Cardiac muscle cell (in vitro differentiated cells and primary cell): ENCODE data around the gene IL15RA. TPM values are rescaled to one million over a fixed set of nuclear protein-coding genes. Genes with fewer than 3 reads are reported as not detected.

Experiments
- DNase-seq, 2 donors: peaks; one replicate each; pipeline versions ENCODE4 v3.0.0 to v3.0.0-alpha.2; 2010 to 2017; ENCODE audit warnings: low read depth in 1 of 2, low spot score in 1 of 2
- H3K27ac ChIP-seq: fragments of 200-600 bp; sonication (generic); 2 replicates; pipeline ENCODE4 v1.5.1; 2016
- H3K27me3 ChIP-seq: fragments of 200-600 bp; sonication (generic); 2 replicates; pipeline ENCODE4 v1.6.0; 2016; ENCODE audit warnings: control low read depth
- H3K36me3 ChIP-seq: fragments of 200-600 bp; sonication (generic); 2 replicates; pipeline ENCODE4 v1.5.1; 2016; ENCODE audit warnings: control low read depth
- H3K4me1 ChIP-seq: fragments of 200-600 bp; sonication (generic); 2 replicates; pipeline ENCODE4 v1.8.1; 2017; ENCODE audit warnings: low read depth, mild to moderate bottlenecking, mixed run types
- H3K4me3 ChIP-seq: fragments of 200-600 bp; sonication (generic); 2 replicates; pipeline ENCODE4 v1.5.1; 2016; ENCODE audit warnings: mild to moderate bottlenecking
- H3K9me3 ChIP-seq: fragments of 200-600 bp; sonication (generic); 2 replicates; pipeline ENCODE4 v1.5.1; 2017; ENCODE audit warnings: low read depth, mild to moderate bottlenecking, control low read depth
- CTCF ChIP-seq: IDR thresholded peaks from 2 replicates; pipeline ENCODE4 v1.5.1; 2012; ENCODE audit warnings: low read depth, mild to moderate bottlenecking, low read length
- polyA plus RNA-seq: library from polyadenylated mRNA; unstranded; fragments of >200 nt; fragmentation: Nextera tagmentation; extraction: Ambion mirVana; gene quantifications from 2 replicates; pipeline ENCODE4 v1.2.1, GENCODE V29; 2016
- total RNA-seq: library from RNA; depleted of rRNA; stranded (reverse); fragments of >200 nt; gene quantifications from 2 replicates; pipeline ENCODE4 v1.2.3, GENCODE V29; 2016

IL15RA gene
- total and polyA plus RNA-seq, 2 experiments from 2014 or later, result 0.27 to 1.4 TPM

GRCh38 chr10:5973069-5973468, 4.3 kb downstream of the IL15RA start:
- Histone ChIP-seq H3K27me3 (peaks cover 41% of the 10 kb centered on the region), H3K4me3 (no peak overlapping the region), H3K4me1 (no peaks in the 10 kb centered on the region), H3K9me3 (no peaks in the 10 kb centered on the region), H3K36me3 (no peaks in the 10 kb centered on the region), H3K27ac (no peak overlapping the region)
- DNase-seq, result no peak
- TF ChIP-seq CTCF, result no peak

- H3K36me3 ChIP-seq, result no peaks in the 10 kb centered on the region
- H3K27me3 ChIP-seq, result peaks cover 29% of the 10 kb centered on the region
- TF ChIP-seq CTCF, result no peak
- no peaks in the 10 kb centered on the region for H3K9me3 ChIP-seq
- no peak overlapping the region for H3K4me3 ChIP-seq
- no peaks in the 10 kb centered on the region for H3K4me1 ChIP-seq
- peak in 1 of 2 donors; percentile 67 for DNase-seq
- H3K27ac ChIP-seq, result no peak overlapping the region
Observed at GRCh38 chr10:5971886-5972285, 5.5 kb downstream of the IL15RA start.

GRCh38 chr10:5971315-5971832, 6.0 kb downstream of the IL15RA start:
- DNase-seq, result peak in 1 of 2 donors; percentile 75
- no peak overlapping the region for H3K27ac ChIP-seq
- no peak overlapping the region for H3K4me3 ChIP-seq
- H3K9me3 ChIP-seq, result no peaks in the 10 kb centered on the region
- no peak for TF ChIP-seq CTCF
- peaks cover 24% of the 10 kb centered on the region for H3K27me3 ChIP-seq
- H3K36me3 ChIP-seq, result no peaks in the 10 kb centered on the region
- H3K4me1 ChIP-seq, result no peaks in the 10 kb centered on the region

GRCh38 chr10:5970527-5970926, 6.8 kb downstream of the IL15RA start:
- peaks cover 16% of the 10 kb centered on the region for H3K27me3 ChIP-seq
- TF ChIP-seq CTCF, result no peak
- H3K36me3 ChIP-seq, result no peaks in the 10 kb centered on the region
- no peak overlapping the region for H3K27ac ChIP-seq
- no peak overlapping the region for H3K4me3 ChIP-seq
- DNase-seq, result no peak
- H3K9me3 ChIP-seq, result no peaks in the 10 kb centered on the region
- H3K4me1 ChIP-seq, result no peaks in the 10 kb centered on the region

- Histone ChIP-seq H3K27me3 (peaks cover 11% of the 10 kb centered on the region), H3K36me3 (no peaks in the 10 kb centered on the region), H3K4me1 (no peaks in the 10 kb centered on the region), H3K27ac (no peak overlapping the region), H3K4me3 (no peak overlapping the region), H3K9me3 (no peaks in the 10 kb centered on the region)
- no peak for TF ChIP-seq CTCF
- DNase-seq, result no peak
Observed at GRCh38 chr10:5970066-5970465, 7.3 kb downstream of the IL15RA start.
